ENCODE data around the gene CASZ1.

Gene CASZ1

GRCh38 chr1:10773376-10773775 is 23.1 kb downstream of the CASZ1 start:
- DNase-seq: no peak

GRCh38 chr1:10772711-10773110 is 23.7 kb downstream of the CASZ1 start:
- DNase-seq: no peak

- no peak for DNase-seq
These were observed 24.7 kb downstream of the CASZ1 start for GRCh38 chr1:10771789-10772188.

DNA sequence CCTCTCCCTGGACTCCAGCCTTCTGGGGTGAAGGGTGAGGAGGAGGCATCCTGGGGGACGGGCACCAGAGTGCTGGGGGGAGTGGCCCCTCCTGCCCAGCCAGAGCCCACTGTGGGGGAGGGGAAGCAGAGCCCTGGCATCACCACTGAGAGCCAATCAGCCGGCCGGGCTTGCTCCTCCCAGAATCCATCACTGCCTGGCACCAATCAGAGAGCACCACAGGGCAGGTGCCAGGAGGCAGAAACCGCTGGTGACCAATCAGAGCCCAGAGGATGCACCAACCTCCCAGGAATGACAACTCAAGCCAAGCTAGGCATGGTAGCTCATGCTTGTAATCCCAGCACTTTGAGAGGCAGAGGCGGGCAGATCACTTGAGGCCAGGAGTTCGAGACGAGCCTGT is 27.9 kb downstream of the CASZ1 start:
- no peak for DNase-seq

DNA sequence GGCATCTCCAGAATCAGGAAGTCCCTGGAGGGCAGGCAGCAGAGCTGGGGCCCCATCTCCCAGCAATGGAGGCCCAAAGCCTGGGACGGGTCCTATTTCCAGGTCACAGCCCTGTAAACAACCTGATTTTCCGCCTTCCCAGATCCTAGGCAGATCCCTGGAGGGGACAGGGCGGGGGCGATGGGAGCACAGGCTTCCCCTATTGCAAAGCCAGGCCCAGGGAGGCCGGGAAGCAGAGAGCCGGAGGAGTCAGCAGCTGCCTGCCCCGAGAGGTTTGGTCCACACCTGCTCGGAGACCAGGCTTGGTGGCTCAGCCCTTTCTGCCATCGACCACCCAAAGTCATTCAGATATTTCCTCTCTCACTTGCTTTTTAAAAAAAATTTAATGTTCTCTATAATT is 29.2 kb downstream of the CASZ1 start:
- no peak for DNase-seq

- DNase-seq: no peak
These were observed 30.5 kb downstream of the CASZ1 start for GRCh38 chr1:10765734-10766478.

GRCh38 chr1:10765304-10765703 is 31.1 kb downstream of the CASZ1 start:
- no peak for DNase-seq

DNA sequence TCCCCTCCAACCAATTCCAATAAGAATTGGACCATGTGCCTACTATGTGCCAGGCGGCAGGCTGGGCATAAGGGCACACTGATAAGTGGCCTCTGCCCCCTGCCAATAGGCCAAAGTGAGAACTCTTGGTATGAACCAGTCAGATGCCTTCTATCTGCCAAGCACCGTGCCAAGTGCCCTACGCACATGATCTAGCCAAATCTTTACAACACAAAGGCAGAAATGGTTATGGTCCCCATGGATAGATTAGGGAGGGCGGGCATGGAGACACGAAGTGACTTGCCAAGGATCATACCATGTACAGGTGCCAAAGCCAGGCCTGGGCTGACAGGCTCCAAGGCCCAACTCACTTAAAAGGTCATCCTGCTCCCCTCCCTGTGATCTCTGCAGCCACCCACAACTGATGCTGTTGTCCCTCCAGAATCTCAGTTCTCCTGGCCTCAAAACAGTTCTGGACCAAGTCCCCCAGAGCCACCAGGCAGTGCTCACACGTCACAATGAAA is 32.1 kb downstream of the CASZ1 start:
- no peak for DNase-seq

- no peak for DNase-seq
These were observed 33.6 kb downstream of the CASZ1 start for GRCh38 chr1:10762875-10763274.

- DNase-seq: no peak
These were observed 34.3 kb downstream of the CASZ1 start for GRCh38 chr1:10762153-10762523.

DNA sequence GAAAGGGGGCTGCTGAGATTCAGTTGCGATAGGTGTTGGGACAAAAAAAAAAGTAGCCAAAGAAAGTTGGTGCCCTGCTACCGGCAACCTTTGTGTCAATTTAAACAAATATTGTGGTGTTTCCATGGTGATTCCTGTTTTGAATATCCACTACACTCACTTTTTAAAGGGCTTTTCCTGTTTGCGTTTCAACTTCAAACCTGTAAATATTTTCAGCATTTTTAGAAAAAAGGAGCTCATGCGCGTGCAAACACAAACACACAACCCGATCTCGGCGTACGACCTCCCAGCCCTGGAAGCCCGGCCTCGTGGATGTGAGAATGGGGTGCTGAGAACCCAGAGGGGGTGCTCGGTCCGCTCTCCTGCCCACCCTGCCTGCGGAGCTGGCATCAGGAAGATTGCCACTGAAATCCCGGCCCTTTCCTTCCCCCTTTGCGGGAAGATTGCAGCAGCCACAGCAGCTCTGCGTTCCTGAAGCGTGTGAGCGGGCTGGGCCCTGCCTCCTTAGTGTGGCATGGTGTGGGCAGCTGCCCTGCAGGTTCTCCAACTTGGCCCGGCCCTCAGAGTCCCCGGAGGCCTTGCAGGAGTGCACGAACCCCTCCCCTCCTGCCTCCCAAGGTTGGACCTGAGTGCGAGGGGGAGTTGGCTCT is 34.8 kb downstream of the CASZ1 start:
- DNase-seq: no peak

- DNase-seq: no peak
These were observed 35.6 kb downstream of the CASZ1 start for GRCh38 chr1:10760566-10761502.

GRCh38 chr1:10759413-10760200 is 36.8 kb downstream of the CASZ1 start:
- no peak for DNase-seq

- DNase-seq: no peak
These were observed 39.6 kb downstream of the CASZ1 start for GRCh38 chr1:10756842-10757241.

DNA sequence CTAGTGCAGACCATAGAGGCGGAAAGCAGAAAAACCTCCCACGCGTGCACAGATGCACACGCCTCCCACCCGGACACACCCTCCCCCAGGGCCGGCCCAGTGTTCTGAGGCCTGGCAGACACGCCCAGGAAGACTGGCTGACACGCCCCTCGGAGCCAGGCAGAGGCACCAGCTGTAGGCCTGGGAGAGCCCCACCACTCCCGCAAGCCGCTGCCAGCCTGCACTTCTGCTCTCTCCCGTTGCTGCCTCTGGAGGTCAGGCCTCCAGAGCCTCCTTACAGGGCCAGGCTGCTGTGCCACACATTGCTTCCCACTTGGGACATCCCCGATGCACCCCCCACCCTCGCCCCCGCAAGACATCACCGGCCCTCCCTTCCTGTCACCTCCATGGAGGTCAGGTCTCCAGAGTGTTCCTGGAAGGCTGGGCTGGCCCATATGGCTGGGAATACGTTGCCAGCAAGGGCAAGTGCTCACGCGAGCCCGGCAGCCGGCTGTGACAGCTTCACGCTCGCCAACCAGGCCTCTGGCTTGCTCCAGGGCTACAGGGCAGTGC is 40.4 kb downstream of the CASZ1 start:
- peak; percentile 75 for DNase-seq

DNA sequence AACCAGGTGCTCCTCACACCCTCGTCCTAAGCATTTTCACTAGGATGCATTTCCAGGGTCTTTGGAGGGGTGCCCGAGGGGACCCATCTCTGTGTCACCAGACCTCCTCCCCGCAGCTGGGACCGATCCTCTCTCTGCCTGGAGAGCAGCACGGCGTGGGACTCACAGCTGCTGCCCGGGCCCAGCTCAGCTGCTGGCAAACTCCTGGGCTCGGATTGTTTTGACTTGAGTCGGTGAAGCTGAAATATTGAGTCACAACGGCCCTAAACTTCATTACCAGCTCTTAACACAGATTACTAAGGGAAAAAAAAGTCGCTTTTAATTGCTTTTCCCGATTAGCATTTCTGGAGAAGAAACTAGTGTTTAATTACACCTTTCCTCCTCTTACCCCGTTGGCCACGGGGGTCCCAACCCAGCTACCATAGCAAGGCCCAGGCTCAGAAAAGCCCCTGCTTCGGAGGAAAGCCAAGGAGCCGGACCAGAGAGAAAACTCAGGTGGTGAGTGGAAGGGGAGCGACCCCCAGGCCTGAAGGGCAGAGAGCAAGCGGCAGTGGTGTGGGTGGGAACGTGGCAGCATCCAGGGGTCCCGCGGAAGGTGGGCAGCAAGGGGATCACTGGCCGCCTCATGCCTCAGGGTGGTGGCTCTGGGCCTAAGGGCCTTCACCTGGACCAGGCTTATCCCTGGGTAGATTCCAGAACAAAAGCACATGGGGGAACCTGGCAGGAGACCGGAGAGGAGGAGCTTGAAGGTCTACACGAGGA is 41.7 kb downstream of the CASZ1 start:
- DNase-seq: no peak

DNA sequence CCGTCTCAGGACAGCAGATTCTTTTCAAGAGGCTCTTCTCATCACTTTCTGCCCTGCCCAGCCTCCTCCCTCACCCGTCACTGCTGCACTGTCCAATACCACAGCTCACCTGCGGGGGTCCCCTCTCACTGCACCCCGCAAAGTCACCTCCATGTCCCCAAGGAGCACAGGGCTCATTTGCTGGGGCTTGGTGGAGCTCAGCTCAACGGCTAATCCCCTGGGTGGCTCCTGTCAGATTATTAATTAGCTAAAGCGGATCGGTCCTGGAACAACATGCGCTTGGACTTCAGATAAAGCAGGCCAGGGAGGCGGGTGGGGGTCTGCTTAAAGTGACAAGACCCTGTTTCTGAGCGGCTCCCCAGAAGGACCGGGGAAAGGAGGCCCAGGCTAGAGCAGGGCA is 43.1 kb downstream of the CASZ1 start:
- no peak for DNase-seq

- no peak for DNase-seq
These were observed 44.8 kb downstream of the CASZ1 start for GRCh38 chr1:10751561-10752085.

DNA sequence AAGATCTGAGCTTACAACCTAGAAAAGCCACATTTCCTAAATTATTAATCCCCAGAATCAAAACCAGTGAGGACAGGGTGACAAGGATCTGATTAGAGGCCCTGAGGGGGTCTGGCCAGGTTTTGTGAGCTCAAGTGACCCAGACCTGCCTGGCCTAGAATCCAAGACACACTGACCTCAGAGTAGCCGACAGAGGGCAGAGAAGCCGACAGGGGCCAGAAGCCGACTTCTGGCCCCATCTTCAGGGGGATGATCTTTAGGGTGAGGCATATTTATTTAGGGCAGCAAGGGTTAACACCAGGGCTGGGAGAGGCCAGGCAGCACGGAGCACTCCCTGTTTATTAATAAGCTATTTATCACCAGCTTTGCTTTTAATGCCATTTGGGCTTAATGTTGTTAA is 45.3 kb downstream of the CASZ1 start:
- no peak for DNase-seq

GRCh38 chr1:10745886-10746455 is 50.5 kb downstream of the CASZ1 start:
- DNase-seq: no peak

DNA sequence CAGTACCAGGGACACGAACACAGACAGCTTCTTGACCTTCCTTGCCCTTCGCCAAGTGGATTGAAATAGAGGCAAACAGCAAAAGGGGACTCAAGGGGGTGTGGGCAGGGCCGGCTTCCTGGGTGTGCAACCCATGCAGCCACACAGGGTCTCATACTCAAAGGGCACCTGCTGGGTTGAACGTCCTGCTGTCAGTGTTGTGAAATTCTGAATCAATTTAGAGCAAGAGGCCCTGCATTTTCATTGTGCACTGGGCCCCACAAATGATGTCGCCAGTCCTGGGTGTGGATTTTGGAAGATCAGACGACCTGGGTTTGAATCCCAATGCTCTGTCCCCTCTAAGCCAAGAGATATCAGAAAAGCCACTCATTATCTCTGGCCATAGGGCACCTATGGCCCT is 51.1 kb downstream of the CASZ1 start:
- DNase-seq: no peak
